Smooth muscle cell (in vitro differentiated cells): ENCODE measurements around the gene PRAMEF13. TPM values are rescaled to one million over a fixed set of nuclear protein-coding genes. Genes with fewer than 3 reads are reported as not detected.
"Not testable (repeated sequence)": the region's sequence is repeated elsewhere in the genome, so short reads cannot be mapped to it uniquely, and the experiment has no call there.

Source experiments
- DNase-seq: peaks from one replicate; lab custom pipeline; 2025; ENCODE audit not compliant: unreplicated experiment; lab: John Stamatoyannopoulos, UW
- H2AFZ ChIP-seq: fragments of 200-600 bp; sonication (generic); 2 replicates; pipeline ENCODE4 v1.6.0; 2016; ENCODE audit warnings: antibody characterized with exemption, low read depth, mild to moderate bottlenecking
- H3F3A ChIP-seq: fragments of 200-600 bp; sonication (generic); 2 replicates; pipeline ENCODE4 v1.6.0; 2017; ENCODE audit warnings: antibody characterized with exemption, low read depth
- H3K27ac ChIP-seq: fragments of 200-600 bp; sonication (generic); 2 replicates; pipeline ENCODE4 v1.5.1; 2016; ENCODE audit warnings: low read depth, mild to moderate bottlenecking
- H3K27me3 ChIP-seq: fragments of 200-600 bp; sonication (generic); 2 replicates; pipeline ENCODE4 v1.6.1; 2016; ENCODE audit warnings: low read depth, mild to moderate bottlenecking
- H3K36me3 ChIP-seq: fragments of 200-600 bp; sonication (generic); 2 replicates; pipeline ENCODE4 v1.5.1; 2016; ENCODE audit warnings: low read depth
- H3K4me1 ChIP-seq: fragments of 200-600 bp; sonication (generic); 2 replicates; pipeline ENCODE4 v1.5.1; 2016; ENCODE audit warnings: low read depth
- H3K4me2 ChIP-seq: fragments of 200-600 bp; sonication (generic); 2 replicates; pipeline ENCODE4 v1.6.0; 2016; ENCODE audit warnings: mild to moderate bottlenecking
- H3K4me3 ChIP-seq: fragments of 200-600 bp; sonication (generic); 2 replicates; pipeline ENCODE4 v1.5.1; 2016; ENCODE audit warnings: mild to moderate bottlenecking
- H3K79me2 ChIP-seq: fragments of 200-600 bp; sonication (generic); 2 replicates; pipeline ENCODE4 v1.6.0; 2016; ENCODE audit warnings: low read depth, mild to moderate bottlenecking
- H3K9ac ChIP-seq: fragments of 200-600 bp; sonication (generic); 2 replicates; pipeline ENCODE4 v1.6.0; 2016; ENCODE audit warnings: low read depth
- H3K9me3 ChIP-seq: fragments of 200-600 bp; sonication (generic); replicated peaks from 2 replicates; pipeline ENCODE4 v1.5.1; 2016; ENCODE audit warnings: low read depth
- H4K20me1 ChIP-seq: fragments of 200-600 bp; sonication (generic); 2 replicates; pipeline ENCODE4 v1.6.0; 2016; ENCODE audit warnings: low read depth
- WGBS: methylation state at CpG from one replicate; pipeline ENCODE4 v1.1.7; 2016; ENCODE audit warnings: low lambda C conversion rate; 5-methylcytosine and 5-hydroxymethylcytosine counted together
- polyA plus RNA-seq: library from polyadenylated mRNA; unstranded; fragments of >200 nt; fragmentation: Nextera tagmentation; extraction: Ambion mirVana; gene quantifications from 2 replicates; pipeline ENCODE4 v1.2.1, GENCODE V29; 2016
- total RNA-seq: library from RNA; depleted of rRNA; stranded (reverse); fragments of >200 nt; gene quantifications from 2 replicates; pipeline ENCODE4 v1.2.3, GENCODE V29; 2014
- TF ChIP-seq, protein P1 (sequence below): fragments of 200-600 bp; sonication (generic); IDR thresholded peaks from 2 replicates; pipeline ENCODE4 v1.5.1; 2017; ENCODE audit warnings: borderline replicate concordance, mild to moderate bottlenecking, antibody characterized with exemption; ENCODE audit not compliant: insufficient read depth, poor library complexity, severe bottlenecking

PRAMEF13 gene
- total and polyA plus RNA-seq, 2 experiments from 2014 or later, result not detected

GRCh38 chr1:13224480-13225060 lies 23.4 kb upstream of the PRAMEF13 start:
- no peak overlapping the region for H3K4me3 ChIP-seq
- 69% methylated on average over 5 of the region's 5 CpGs for WGBS

DNA sequence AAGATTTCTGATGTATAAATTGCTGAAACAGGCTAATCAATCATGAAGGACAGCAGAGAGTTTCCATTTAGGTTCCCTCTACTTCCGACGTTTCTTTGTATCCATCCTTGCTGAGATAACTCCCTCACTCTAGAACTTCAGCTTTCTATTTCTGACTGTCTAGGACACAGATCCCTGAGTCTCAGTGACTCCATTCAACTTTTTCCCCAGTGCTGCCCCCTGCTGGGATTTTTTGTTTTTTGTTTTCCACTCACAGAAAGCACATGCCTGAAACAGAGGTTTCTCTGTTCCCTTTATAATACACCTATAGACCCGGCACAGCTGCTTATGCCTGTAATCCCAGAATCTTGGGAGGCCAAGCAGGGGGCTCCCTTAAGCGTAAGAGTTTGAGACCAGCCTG lies 21.6 kb upstream of the PRAMEF13 start:
- not testable (repeated sequence) for H3K4me3 ChIP-seq, H3K79me2 ChIP-seq, DNase-seq, H3K4me2 ChIP-seq, H3K9me3 ChIP-seq, H3F3A ChIP-seq, H2AFZ ChIP-seq, H3K27ac ChIP-seq, H3K36me3 ChIP-seq, H4K20me1 ChIP-seq, H3K27me3 ChIP-seq, H3K4me1 ChIP-seq, H3K9ac ChIP-seq
- no CpG with 5 or more reads among the region's 4 CpGs for WGBS

More at GRCh38 chr1:13224480-13225060, 23.4 kb upstream of the PRAMEF13 start:
- H2AFZ ChIP-seq, result no peak overlapping the region
- no peaks in the 10 kb centered on the region for H4K20me1 ChIP-seq
- DNase-seq, result no peak
- no peaks in the 10 kb centered on the region for H3K79me2 ChIP-seq
- peaks cover 12% of the 10 kb centered on the region for H3K9me3 ChIP-seq
- TF ChIP-seq, protein P1, sequence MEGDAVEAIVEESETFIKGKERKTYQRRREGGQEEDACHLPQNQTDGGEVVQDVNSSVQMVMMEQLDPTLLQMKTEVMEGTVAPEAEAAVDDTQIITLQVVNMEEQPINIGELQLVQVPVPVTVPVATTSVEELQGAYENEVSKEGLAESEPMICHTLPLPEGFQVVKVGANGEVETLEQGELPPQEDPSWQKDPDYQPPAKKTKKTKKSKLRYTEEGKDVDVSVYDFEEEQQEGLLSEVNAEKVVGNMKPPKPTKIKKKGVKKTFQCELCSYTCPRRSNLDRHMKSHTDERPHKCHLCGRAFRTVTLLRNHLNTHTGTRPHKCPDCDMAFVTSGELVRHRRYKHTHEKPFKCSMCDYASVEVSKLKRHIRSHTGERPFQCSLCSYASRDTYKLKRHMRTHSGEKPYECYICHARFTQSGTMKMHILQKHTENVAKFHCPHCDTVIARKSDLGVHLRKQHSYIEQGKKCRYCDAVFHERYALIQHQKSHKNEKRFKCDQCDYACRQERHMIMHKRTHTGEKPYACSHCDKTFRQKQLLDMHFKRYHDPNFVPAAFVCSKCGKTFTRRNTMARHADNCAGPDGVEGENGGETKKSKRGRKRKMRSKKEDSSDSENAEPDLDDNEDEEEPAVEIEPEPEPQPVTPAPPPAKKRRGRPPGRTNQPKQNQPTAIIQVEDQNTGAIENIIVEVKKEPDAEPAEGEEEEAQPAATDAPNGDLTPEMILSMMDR, result no peak
- H3K4me2 ChIP-seq, result no peak overlapping the region
- H3K4me1 ChIP-seq, result no peaks in the 10 kb centered on the region
- no peak overlapping the region for H3K27ac ChIP-seq
- H3K27me3 ChIP-seq, result no peaks in the 10 kb centered on the region
- H3K36me3 ChIP-seq, result no peaks in the 10 kb centered on the region
- no peak overlapping the region for H3K9ac ChIP-seq
- no peaks in the 10 kb centered on the region for H3F3A ChIP-seq

DNA sequence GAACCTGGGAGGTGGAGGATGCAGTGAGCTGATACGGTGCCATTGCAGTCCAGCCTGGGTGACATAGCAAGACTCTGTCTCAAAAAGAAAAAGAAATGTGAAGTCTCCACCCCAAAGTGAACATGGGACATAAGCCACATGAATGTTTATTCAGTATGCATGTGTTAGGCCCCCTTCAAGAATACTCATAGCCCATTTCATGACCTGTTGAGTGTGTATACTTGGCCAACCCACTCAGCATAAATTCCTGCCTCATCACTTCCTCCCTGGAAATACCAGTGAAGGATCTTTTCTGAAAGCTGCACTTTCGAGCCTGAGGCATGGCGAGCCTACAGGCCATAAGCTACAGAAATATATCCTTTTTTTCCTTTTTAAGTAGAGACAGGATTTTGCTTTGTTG lies 18.0 kb upstream of the PRAMEF13 start:
- H3K27me3 ChIP-seq, H3K4me1 ChIP-seq, H3F3A ChIP-seq, H3K4me3 ChIP-seq, H3K27ac ChIP-seq, H4K20me1 ChIP-seq, H3K9me3 ChIP-seq, H3K4me2 ChIP-seq, H3K9ac ChIP-seq, DNase-seq, H2AFZ ChIP-seq, H3K36me3 ChIP-seq, H3K79me2 ChIP-seq: not testable (repeated sequence)
- no CpG with 5 or more reads among the region's 3 CpGs for WGBS

DNA sequence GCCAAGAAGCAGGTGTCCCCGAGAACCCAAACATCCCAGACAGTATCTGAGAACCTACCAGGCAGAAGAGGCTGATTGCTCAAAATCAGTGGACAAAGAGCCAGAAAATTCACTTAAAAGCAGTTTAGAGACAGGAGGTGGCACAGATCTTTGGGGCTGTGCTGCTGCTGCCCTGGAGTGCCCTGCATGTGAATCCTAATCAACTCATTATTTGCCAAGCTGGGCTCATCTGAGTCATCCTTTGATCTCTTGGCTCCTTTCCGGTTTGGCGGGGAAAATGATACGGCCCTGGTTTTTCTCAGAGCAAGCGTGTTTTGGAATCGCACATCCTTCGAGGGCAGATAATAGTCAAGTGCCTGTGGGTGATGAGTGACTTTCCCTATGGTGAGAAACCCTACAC lies 15.4 kb upstream of the PRAMEF13 start:
- not testable (repeated sequence) for H3F3A ChIP-seq, H3K9me3 ChIP-seq, H3K27me3 ChIP-seq, H3K36me3 ChIP-seq, H2AFZ ChIP-seq, H4K20me1 ChIP-seq, H3K4me2 ChIP-seq, H3K4me3 ChIP-seq, H3K27ac ChIP-seq, H3K79me2 ChIP-seq, H3K4me1 ChIP-seq, H3K9ac ChIP-seq, DNase-seq
- whole genome bisulfite sequencing, result no CpG with 5 or more reads among the region's 7 CpGs

- H3K27me3 ChIP-seq, H4K20me1 ChIP-seq, DNase-seq, H2AFZ ChIP-seq, H3K9me3 ChIP-seq, H3F3A ChIP-seq, H3K9ac ChIP-seq, H3K27ac ChIP-seq, H3K4me3 ChIP-seq, H3K36me3 ChIP-seq, H3K4me2 ChIP-seq, H3K79me2 ChIP-seq, H3K4me1 ChIP-seq: not testable (repeated sequence)
- no CpG with 5 or more reads among the region's 9 CpGs for WGBS
Measured at GRCh38 chr1:13208712-13209111, 7.5 kb upstream of the PRAMEF13 start.

DNA sequence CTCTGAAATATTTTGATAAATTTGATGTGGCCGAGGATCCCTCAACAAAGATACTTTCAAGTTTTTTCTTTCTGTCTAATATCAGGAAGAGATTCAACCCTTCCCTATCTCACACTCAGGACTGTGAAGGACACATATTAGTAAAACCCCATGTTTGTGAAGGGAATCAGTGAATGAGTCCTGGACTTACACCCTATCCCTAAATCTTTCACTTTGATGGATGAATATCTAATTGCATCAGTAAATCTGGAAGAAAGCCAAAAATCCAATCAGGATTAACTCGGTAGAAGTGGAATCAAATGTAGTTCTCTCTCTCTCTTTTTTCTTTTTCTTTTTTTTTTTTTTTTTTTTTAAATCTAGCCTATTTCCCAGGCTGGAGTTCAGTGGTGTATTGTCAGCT lies 29.7 kb downstream of the PRAMEF13 start, which contains the start of gene PRAMEF9:
PRAMEF9 (plus strand) TSS at position 301 of the 400 bp plus-strand sequence. CDS start 3,433 bp downstream, outside the sequence.
- H3K9me3 ChIP-seq, H3K36me3 ChIP-seq, H3K79me2 ChIP-seq, H3K4me3 ChIP-seq, H3F3A ChIP-seq, H4K20me1 ChIP-seq, H3K27ac ChIP-seq, H3K4me2 ChIP-seq, DNase-seq, H3K9ac ChIP-seq, H3K27me3 ChIP-seq, H3K4me1 ChIP-seq, H2AFZ ChIP-seq: not testable (repeated sequence)
- WGBS, result 73% methylated on average over 2 of the region's 2 CpGs

- H3K4me3 ChIP-seq, H3K79me2 ChIP-seq, H3K27me3 ChIP-seq, H4K20me1 ChIP-seq, H3F3A ChIP-seq, H3K4me2 ChIP-seq, H3K36me3 ChIP-seq, H2AFZ ChIP-seq, H3K4me1 ChIP-seq, H3K9ac ChIP-seq, DNase-seq, H3K9me3 ChIP-seq, H3K27ac ChIP-seq: not testable (repeated sequence)
- WGBS, result no CpG with 5 or more reads among the region's 8 CpGs
Measured at GRCh38 chr1:13165531-13165930, 35.7 kb downstream of the PRAMEF13 start, which contains the start of gene HNRNPCL4. HNRNPCL4 (minus strand) TSS chr1:13165631; CDS start chr1:13165467, 164 bp downstream.

DNA sequence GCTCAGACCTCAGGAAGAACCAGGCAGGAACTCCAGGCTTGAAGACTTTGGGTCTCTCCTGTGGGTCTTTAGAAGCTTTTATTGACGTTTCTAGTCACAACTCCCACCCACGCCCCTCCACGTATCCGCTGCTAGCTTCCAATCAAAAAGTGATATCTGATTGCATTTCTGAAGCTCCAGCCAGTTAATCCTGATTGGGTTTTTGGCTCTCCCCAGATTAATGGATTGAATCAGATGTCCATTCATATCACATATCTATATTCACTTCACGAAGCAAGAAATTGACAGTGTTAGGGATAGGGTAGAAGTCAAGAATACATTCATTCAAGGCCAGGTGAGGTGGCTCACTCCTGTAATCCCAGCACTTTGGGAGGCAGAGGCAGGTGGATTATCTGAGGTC lies 45.3 kb downstream of the PRAMEF13 start, which contains the start of gene PRAMEF26:
PRAMEF26 (minus strand) TSS at position 101 of the 400 bp plus-strand sequence. CDS start 2,914 bp downstream, outside the sequence.
- not testable (repeated sequence) for H3K36me3 ChIP-seq, H3K9ac ChIP-seq, H3K27me3 ChIP-seq, DNase-seq, H3K4me1 ChIP-seq, H4K20me1 ChIP-seq, H3K4me3 ChIP-seq, H2AFZ ChIP-seq, H3K9me3 ChIP-seq, H3K79me2 ChIP-seq, H3K4me2 ChIP-seq, H3F3A ChIP-seq, H3K27ac ChIP-seq
- WGBS, result 62% methylated on average over 1 of the region's 5 CpGs
